ENCODE data around the gene DIS3L2. TPM values are rescaled to one million over a fixed set of nuclear protein-coding genes. Genes with fewer than 3 reads are reported as not detected.

Gene DIS3L2
- total RNA-seq, 3 donors from 2014 or later (not counting 1 experiment from before 2014, with no cell fraction given): 56.4 to 63.6 (median 59.4) TPM

GRCh38 chr2:231935207-231935524 is 26.3 kb upstream of the DIS3L2 start:
- Histone ChIP-seq H3K36me3 (ENCODE audit: control insufficient read depth, insufficient read depth, low read length) (no peaks in the 10 kb centered on the region), H3K4me3 (ENCODE audit: low read length) (no peak overlapping the region), H3K27ac (ENCODE audit: low read length) (no peak overlapping the region), H3K9me3 (ENCODE audit: control insufficient read depth, insufficient read depth, low read length) (no peaks in the 10 kb centered on the region), H3K4me1 (ENCODE audit: control insufficient read depth, insufficient read depth, low read length) (no peaks in the 10 kb centered on the region), H3K27me3 (ENCODE audit: control insufficient read depth, insufficient read depth, low read length) (no peaks in the 10 kb centered on the region)
- DNase-seq (no peak), ATAC-seq (no peak)
- H3K4me1 Mint-ChIP-seq: no peaks in the 10 kb centered on the region
- H3K27ac Mint-ChIP-seq: no peak overlapping the region
- H3K4me3 Mint-ChIP-seq: no peak overlapping the region
- H3K36me3 Mint-ChIP-seq: no peaks in the 10 kb centered on the region
- intact Hi-C loops (cut with micrococcal nuclease): no loop called here
- peaks cover 0 to 8% of the 10 kb centered on the region in 2 donors for H3K27me3 Mint-ChIP-seq (ENCODE audit: low read depth in 2 of 2)
- no peak for TF ChIP-seq CTCF (IDR thresholded peaks at IDR 0.05)
- 78% methylated on average over 4 of the region's 4 CpGs for WGBS (ENCODE audit: insufficient coverage)
- H3K9me3 Mint-ChIP-seq: no peaks in the 10 kb centered on the region

DNA sequence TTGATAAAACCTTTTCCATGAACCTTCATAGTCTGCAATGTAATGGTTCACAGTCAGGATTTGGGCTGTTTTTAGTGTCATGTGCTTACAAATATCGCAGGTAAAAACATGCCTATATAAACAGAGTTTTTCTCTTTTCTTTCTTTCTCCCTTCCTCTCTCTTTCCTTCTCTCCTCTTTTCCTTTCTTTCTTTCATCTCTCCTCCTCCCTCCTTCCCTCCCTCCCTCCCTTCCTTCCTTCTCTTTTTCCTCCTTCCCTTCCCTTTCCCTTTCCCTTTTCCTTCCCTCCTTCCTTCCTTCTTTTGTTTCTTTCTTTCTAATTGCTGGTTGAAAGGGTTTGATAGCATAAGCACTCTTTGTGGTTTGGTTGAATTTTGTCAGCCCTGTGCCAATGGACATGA is 25.7 kb upstream of the DIS3L2 start:
- Mint-ChIP-seq H3K9me3 (no peaks in the 10 kb centered on the region), H3K4me1 (no peaks in the 10 kb centered on the region), H3K27ac (no peak overlapping the region), H3K27me3 (ENCODE audit: low read depth in 2 of 2) (peaks cover 4 to 8% of the 10 kb centered on the region in 2 donors), H3K4me3 (no peak overlapping the region), H3K36me3 (no peaks in the 10 kb centered on the region)
- Histone ChIP-seq H3K27ac (ENCODE audit: low read length) (no peak overlapping the region), H3K9me3 (ENCODE audit: control insufficient read depth, insufficient read depth, low read length) (no peaks in the 10 kb centered on the region), H3K4me1 (ENCODE audit: control insufficient read depth, insufficient read depth, low read length) (no peaks in the 10 kb centered on the region), H3K4me3 (ENCODE audit: low read length) (no peak overlapping the region), H3K36me3 (ENCODE audit: control insufficient read depth, insufficient read depth, low read length) (no peaks in the 10 kb centered on the region), H3K27me3 (ENCODE audit: control insufficient read depth, insufficient read depth, low read length) (no peaks in the 10 kb centered on the region)
- no peak for ATAC-seq
- DNase-seq: no peak
- WGBS (ENCODE audit: insufficient coverage): 100% methylated on average over 1 of the region's 1 CpG
- intact Hi-C loops (cut with micrococcal nuclease): no loop called here
- no peak for TF ChIP-seq CTCF (IDR thresholded peaks at IDR 0.05)

DNA sequence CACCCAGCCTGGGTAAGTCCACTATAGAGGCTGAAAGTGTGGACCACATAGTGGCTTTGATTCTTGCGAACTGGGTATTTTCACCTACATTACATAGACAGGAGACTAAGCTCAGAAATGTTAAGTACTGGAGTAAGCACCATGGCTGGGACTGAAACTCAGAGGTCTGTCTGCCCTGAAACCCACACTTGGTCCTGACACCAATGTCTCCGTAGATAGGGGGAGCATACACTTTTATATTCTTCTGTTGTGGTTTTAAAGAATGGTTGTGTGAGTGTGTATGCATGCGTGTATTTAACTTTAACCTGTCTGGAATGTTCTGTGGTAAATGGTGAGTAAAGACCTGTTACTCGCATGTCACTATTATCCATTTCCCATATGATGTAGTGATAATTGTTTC is 25.0 kb upstream of the DIS3L2 start:
- ATAC-seq (no peak), DNase-seq (no peak)
- 36% methylated on average over 2 of the region's 4 CpGs for WGBS (ENCODE audit: insufficient coverage)
- Mint-ChIP-seq H3K27ac (no peak overlapping the region), H3K36me3 (no peaks in the 10 kb centered on the region), H3K27me3 (ENCODE audit: low read depth in 2 of 2) (peaks cover 8 to 11% of the 10 kb centered on the region in 2 donors), H3K9me3 (no peaks in the 10 kb centered on the region), H3K4me3 (no peak overlapping the region), H3K4me1 (no peaks in the 10 kb centered on the region)
- no peak overlapping the region for H3K27ac ChIP-seq (ENCODE audit: low read length)
- no peaks in the 10 kb centered on the region for H3K36me3 ChIP-seq (ENCODE audit: control insufficient read depth, insufficient read depth, low read length)
- no peaks in the 10 kb centered on the region for H3K9me3 ChIP-seq (ENCODE audit: control insufficient read depth, insufficient read depth, low read length)
- TF ChIP-seq CTCF (IDR thresholded peaks at IDR 0.05): no peak
- no peak overlapping the region for H3K4me3 ChIP-seq (ENCODE audit: low read length)
- intact Hi-C loops (cut with micrococcal nuclease): no loop called here
- H3K4me1 ChIP-seq (ENCODE audit: control insufficient read depth, insufficient read depth, low read length): no peaks in the 10 kb centered on the region
- H3K27me3 ChIP-seq (ENCODE audit: control insufficient read depth, insufficient read depth, low read length): no peaks in the 10 kb centered on the region

GRCh38 chr2:231937057-231937456 is 24.5 kb upstream of the DIS3L2 start:
- TF ChIP-seq CTCF (IDR thresholded peaks at IDR 0.05): no peak
- Histone ChIP-seq H3K4me3 (ENCODE audit: low read length) (no peak overlapping the region), H3K9me3 (ENCODE audit: control insufficient read depth, insufficient read depth, low read length) (no peaks in the 10 kb centered on the region), H3K4me1 (ENCODE audit: control insufficient read depth, insufficient read depth, low read length) (no peaks in the 10 kb centered on the region), H3K36me3 (ENCODE audit: control insufficient read depth, insufficient read depth, low read length) (no peaks in the 10 kb centered on the region), H3K27ac (ENCODE audit: low read length) (no peak overlapping the region), H3K27me3 (ENCODE audit: control insufficient read depth, insufficient read depth, low read length) (no peaks in the 10 kb centered on the region)
- ATAC-seq: no peak
- H3K4me1 Mint-ChIP-seq: no peaks in the 10 kb centered on the region
- DNase-seq: no peak
- H3K9me3 Mint-ChIP-seq: no peaks in the 10 kb centered on the region
- peaks cover 8 to 12% of the 10 kb centered on the region in 2 donors for H3K27me3 Mint-ChIP-seq (ENCODE audit: low read depth in 2 of 2)
- no peak overlapping the region for H3K4me3 Mint-ChIP-seq
- H3K36me3 Mint-ChIP-seq: no peaks in the 10 kb centered on the region
- H3K27ac Mint-ChIP-seq: no peak overlapping the region
- 94% methylated on average over 3 of the region's 7 CpGs for WGBS (ENCODE audit: insufficient coverage)
- intact Hi-C loops (cut with micrococcal nuclease): no loop called here
